HepG2 (cell line): Measurements from ENCODE around the gene CDH23. TPM values are rescaled to one million over a fixed set of nuclear protein-coding genes. Genes with fewer than 3 reads are reported as not detected.

Experiments
- ATAC-seq: fragments of 200-7000 bp; cut with Tn5 transposase; 3 replicates; pipeline ENCODE4 v1.9.1; 2020; ENCODE audit warnings: mild to moderate bottlenecking, moderate library complexity
- BruUV-seq: library from RNA; stranded (reverse); fragments of 400-500 nt; replicated peaks from 2 replicates; lab custom pipeline; 2021; lab: Mats Ljungman, UMichigan
- CTCF ChIA-PET: fragments of 300-600 bp; formaldehyde crosslinking; extraction: SDS; loops from one replicate; lab custom pipeline; 2021; ENCODE audit warnings: low total read pairs, inconsistent platforms, low intra/inter-chr PET ratio; lab: Yijun Ruan, JAX
- POLR2A ChIA-PET: fragments of 350-600 bp; sonication (Branson Sonifier 250); formaldehyde crosslinking; loops from one replicate; lab custom pipeline; 2020; ENCODE audit warnings: antibody characterized with exemption, inconsistent platforms; lab: Yijun Ruan, JAX
- DNase-seq: peaks from one replicate; pipeline ENCODE4 v3.0.0-alpha.2; 2015; ENCODE audit warnings: low spot score
- FAIRE-seq: peaks from 3 replicates; lab custom pipeline; 2011; peaks lifted over from hg19 to GRCh38; lab: Jason Lieb, UNC
- H2AFZ ChIP-seq: one replicate; pipeline ENCODE4 v1.6.1; 2011; ENCODE audit warnings: low read length, inconsistent platforms
- H3K27ac ChIP-seq: fragments of 300-600 bp; 3 replicates; pipeline ENCODE4 v1.8.0; 2011; ENCODE audit warnings: mixed run types, mild to moderate bottlenecking, mixed read lengths, low read length, inconsistent platforms; ENCODE audit not compliant: insufficient read depth; ENCODE audit errors: extremely low read length
- H3K27me3 ChIP-seq, 2 experiments: fragments of 200-600 bp in 1 of 2; 2 replicates in 1 of 2; 3 replicates in 1 of 2; pipeline versions ENCODE4 v1.6.0 to v1.8.0; 2011; ENCODE audit warnings: low read length in 2 of 2, mild to moderate bottlenecking in 2 of 2, moderate library complexity in 2 of 2, inconsistent platforms in 1 of 2; ENCODE audit not compliant: insufficient read depth in 2 of 2, control insufficient read depth in 1 of 2
- H3K36me3 ChIP-seq, 2 experiments: fragments of 200-600 bp in 1 of 2; replicated peaks in 1 of 2; 2 replicates in 1 of 2; 3 replicates in 1 of 2; pipeline versions ENCODE4 v1.5.1 to v1.8.0; 2011; ENCODE audit warnings: low read length in 2 of 2, inconsistent platforms in 1 of 2; ENCODE audit not compliant: insufficient read depth in 2 of 2, control insufficient read depth in 1 of 2
- H3K4me1 ChIP-seq: 2 replicates; pipeline ENCODE4 v1.5.1; 2012; ENCODE audit warnings: low read length, inconsistent platforms; ENCODE audit not compliant: insufficient read depth
- H3K4me2 ChIP-seq: 2 replicates; pipeline ENCODE4 v1.6.0; 2011; ENCODE audit warnings: low read depth, low read length, inconsistent platforms
- H3K4me3 ChIP-seq, 3 experiments: fragments of 200-600 bp in 1 of 3; sonication (generic), shearing (Covaris generic) in 1 of 3; replicated peaks in 1 of 3; 2 replicates each; pipeline ENCODE4 v1.5.1; 2011 to 2016; ENCODE audit warnings: low read length in 3 of 3, inconsistent platforms in 2 of 3, low read depth in 2 of 3, mild to moderate bottlenecking in 2 of 3, control low read depth in 1 of 3, mixed read lengths in 1 of 3; ENCODE audit not compliant: insufficient read depth in 1 of 3
- H3K79me2 ChIP-seq: one replicate; pipeline ENCODE4 v1.6.1; 2011; ENCODE audit warnings: low read length, inconsistent platforms; ENCODE audit not compliant: insufficient read depth
- H3K9ac ChIP-seq: 2 replicates; pipeline ENCODE4 v1.6.0; 2011; ENCODE audit warnings: mild to moderate bottlenecking, low read depth, low read length, inconsistent platforms; ENCODE audit not compliant: insufficient read depth
- H3K9me3 ChIP-seq: 2 replicates; pipeline ENCODE4 v1.5.1; 2012; ENCODE audit warnings: mild to moderate bottlenecking, low read length
- H4K20me1 ChIP-seq: 2 replicates; pipeline ENCODE4 v1.6.0; 2011; ENCODE audit warnings: inconsistent platforms, mild to moderate bottlenecking, low read length, moderate library complexity; ENCODE audit not compliant: insufficient read depth
- FOXA1 ChIP-seq, 2 experiments: fragments of 450-650 bp in 1 of 2; sonication (generic) in 1 of 2; formaldehyde crosslinking in 1 of 2; IDR thresholded peaks; 2 replicates each; pipeline versions ENCODE4 v1.4.0 to v1.6.1; 2016 to 2020; ENCODE audit warnings: missing genetic modification reagents in 1 of 2
- MAF1 ChIP-seq: sonication (generic); formaldehyde crosslinking; IDR thresholded peaks from 2 replicates; pipeline ENCODE4 v1.5.0; 2020; ENCODE audit warnings: missing genetic modification reagents, borderline replicate concordance
- PRMT3 ChIP-seq: sonication (generic); formaldehyde crosslinking; IDR thresholded peaks from 2 replicates; pipeline ENCODE4 v1.8.1; 2022; ENCODE audit warnings: low read depth, mild to moderate bottlenecking, moderate library complexity, missing genetic modification reagents, borderline replicate concordance
- ZNF44 ChIP-seq: sonication (generic); formaldehyde crosslinking; IDR thresholded peaks from 2 replicates; pipeline ENCODE4 v1.5.1; 2020; ENCODE audit warnings: mild to moderate bottlenecking, missing genetic modification reagents
- ZNF878 ChIP-seq: sonication (generic); formaldehyde crosslinking; IDR thresholded peaks from 2 replicates; pipeline ENCODE4 v1.8.1; 2023; ENCODE audit warnings: mild to moderate bottlenecking, missing genetic modification reagents, moderate library complexity
- WGBS: methylation state at CpG from one replicate; pipeline ENCODE4 v1.1.6; 2017; ENCODE audit warnings: low lambda C conversion rate; 5-methylcytosine and 5-hydroxymethylcytosine counted together
- in situ Hi-C: cut with HindIII; loops from 2 replicates; pipeline ENCODE4 v1.10.0; 2017; ENCODE audit warnings: low pct_unique_long_range_greater_than_20kb; ENCODE audit not compliant: extremely low pct_ligation_motif_present
- intact Hi-C: fragments of 100-400 bp; cut with micrococcal nuclease; formaldehyde crosslinking; loops from one replicate; pipeline ENCODE4 v1.10.0; 2022; ENCODE audit not compliant: unreplicated experiment
- polyA plus RNA-seq, 8 experiments: library from polyadenylated mRNA; depleted of rRNA in 3 of 8; stranded (reverse) in 7 of 8; unstranded in 1 of 8; fragments of >200 nt; fragmentation: Illumina TruSeq in 4 of 8; extraction: Trizol in 4 of 8; gene quantifications; 2 replicates each; pipeline versions ENCODE4 v1.2.1 to v1.2.3, GENCODE V29; 2011 to 2016; ENCODE audit warnings: low read depth in 4 of 8, missing spikeins in 1 of 8, mixed read lengths in 1 of 8; ENCODE audit not compliant: insufficient read depth in 1 of 8
- total RNA-seq, 5 experiments: library from RNA; depleted of rRNA; stranded (reverse); fragments of >200 nt; fragmentation: Illumina TruSeq; extraction: Trizol; gene quantifications; 2 replicates each; pipeline ENCODE4 v1.2.3, GENCODE V29; 2016; ENCODE audit warnings: low read depth in 1 of 5
- TF ChIP-seq, protein P1 (sequence below), 2 experiments: fragments of 450-650 bp in 1 of 2; sonication (generic) in 1 of 2; formaldehyde crosslinking in 1 of 2; IDR thresholded peaks; 2 replicates each; pipeline versions ENCODE4 v1.6.1 to v1.8.0; 2016 to 2022; ENCODE audit warnings: antibody characterized with exemption in 1 of 2, mild to moderate bottlenecking in 1 of 2, missing genetic modification reagents in 1 of 2

The CDH23 gene
- total and polyA plus RNA-seq, 2 of the 13 experiments (the other 11 are each of a cell fraction or from before 2014, with no cell fraction given) = 0.13 TPM; not detected in 1

DNA sequence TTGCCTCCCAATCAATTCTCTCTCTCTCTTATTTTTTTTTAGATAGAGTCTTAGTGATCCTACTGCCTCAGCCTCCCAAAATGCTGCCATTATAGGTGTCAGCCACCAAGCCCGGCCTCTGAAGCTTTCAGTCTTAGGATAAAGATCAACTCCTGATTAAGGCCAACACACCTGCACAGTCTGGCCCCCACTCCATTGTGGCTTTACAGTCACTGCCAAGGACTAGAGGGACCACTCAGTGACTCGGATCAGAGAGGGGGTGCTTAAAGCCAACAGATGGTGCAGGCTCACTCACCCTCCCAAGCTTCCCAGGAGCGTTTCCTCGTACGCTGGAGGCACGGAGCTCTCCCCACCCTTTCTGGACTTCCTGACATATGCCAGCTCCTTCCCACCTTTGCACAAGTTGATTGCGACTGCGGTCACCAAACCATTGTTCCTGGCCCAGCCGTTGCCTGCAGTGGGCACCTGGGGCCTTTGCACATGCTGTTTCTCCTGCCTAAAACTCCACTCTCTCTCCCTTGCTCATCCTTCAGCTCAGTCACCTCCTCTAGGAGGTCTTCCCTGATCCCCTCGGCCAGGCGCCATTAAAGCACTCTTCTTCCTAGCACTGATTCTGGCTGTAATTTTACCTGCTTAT lies 1.7 kb upstream of the CDH23 start:
- TF ChIP-seq MAF1 (no peak), ZNF878 (no peak), PRMT3 (CRISPR knock-in tag) (no peak), FOXA1 (IDR thresholded peaks at IDR 0.05) (no peak), FOXA1 (CRISPR knock-in tag; IDR thresholded peaks at IDR 0.05) (no peak), ZNF44 (CRISPR knock-in tag) (no peak)
- TF ChIP-seq, protein P1, sequence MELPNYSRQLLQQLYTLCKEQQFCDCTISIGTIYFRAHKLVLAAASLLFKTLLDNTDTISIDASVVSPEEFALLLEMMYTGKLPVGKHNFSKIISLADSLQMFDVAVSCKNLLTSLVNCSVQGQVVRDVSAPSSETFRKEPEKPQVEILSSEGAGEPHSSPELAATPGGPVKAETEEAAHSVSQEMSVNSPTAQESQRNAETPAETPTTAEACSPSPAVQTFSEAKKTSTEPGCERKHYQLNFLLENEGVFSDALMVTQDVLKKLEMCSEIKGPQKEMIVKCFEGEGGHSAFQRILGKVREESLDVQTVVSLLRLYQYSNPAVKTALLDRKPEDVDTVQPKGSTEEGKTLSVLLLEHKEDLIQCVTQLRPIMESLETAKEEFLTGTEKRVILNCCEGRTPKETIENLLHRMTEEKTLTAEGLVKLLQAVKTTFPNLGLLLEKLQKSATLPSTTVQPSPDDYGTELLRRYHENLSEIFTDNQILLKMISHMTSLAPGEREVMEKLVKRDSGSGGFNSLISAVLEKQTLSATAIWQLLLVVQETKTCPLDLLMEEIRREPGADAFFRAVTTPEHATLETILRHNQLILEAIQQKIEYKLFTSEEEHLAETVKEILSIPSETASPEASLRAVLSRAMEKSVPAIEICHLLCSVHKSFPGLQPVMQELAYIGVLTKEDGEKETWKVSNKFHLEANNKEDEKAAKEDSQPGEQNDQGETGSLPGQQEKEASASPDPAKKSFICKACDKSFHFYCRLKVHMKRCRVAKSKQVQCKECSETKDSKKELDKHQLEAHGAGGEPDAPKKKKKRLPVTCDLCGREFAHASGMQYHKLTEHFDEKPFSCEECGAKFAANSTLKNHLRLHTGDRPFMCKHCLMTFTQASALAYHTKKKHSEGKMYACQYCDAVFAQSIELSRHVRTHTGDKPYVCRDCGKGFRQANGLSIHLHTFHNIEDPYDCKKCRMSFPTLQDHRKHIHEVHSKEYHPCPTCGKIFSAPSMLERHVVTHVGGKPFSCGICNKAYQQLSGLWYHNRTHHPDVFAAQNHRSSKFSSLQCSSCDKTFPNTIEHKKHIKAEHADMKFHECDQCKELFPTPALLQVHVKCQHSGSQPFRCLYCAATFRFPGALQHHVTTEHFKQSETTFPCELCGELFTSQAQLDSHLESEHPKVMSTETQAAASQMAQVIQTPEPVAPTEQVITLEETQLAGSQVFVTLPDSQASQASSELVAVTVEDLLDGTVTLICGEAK (IDR thresholded peaks at IDR 0.05) = no peak
- TF ChIP-seq, protein P1 (CRISPR knock-in tag; IDR thresholded peaks at IDR 0.05) = no peak
- peaks cover 8 to 52% of the 10 kb centered on the region in 2 experiments for H3K27me3 ChIP-seq
- in situ Hi-C loops (no loop called here), intact Hi-C loops (no loop called here)
- ATAC-seq = no peak
- no peaks in the 10 kb centered on the region for H4K20me1 ChIP-seq
- no peak overlapping the region for H3K4me3 ChIP-seq
- no peaks in the 10 kb centered on the region for H3K79me2 ChIP-seq
- no peaks in the 10 kb centered on the region for H3K9me3 ChIP-seq
- ChIA-PET POLR2A (no interaction called here), CTCF (no interaction called here)
- WGBS = 65% methylated on average over 6 of the region's 11 CpGs
- no peak overlapping the region for H3K27ac ChIP-seq
- DNase-seq = no peak
- H3K9ac ChIP-seq = no peak overlapping the region
- no peaks in the 10 kb centered on the region for H3K36me3 ChIP-seq
- no peak overlapping the region for H3K4me2 ChIP-seq
- FAIRE-seq = no peak
- peaks cover 19% of the 10 kb centered on the region for H3K4me1 ChIP-seq
- no peak overlapping the region for H2AFZ ChIP-seq
- BruUV-seq = no TSS peak
